ENCODE measurements around the gene RIPPLY3. TPM values are rescaled to one million over a fixed set of nuclear protein-coding genes. Genes with fewer than 3 reads are reported as not detected.

The RIPPLY3 gene
- total and polyA plus RNA-seq, 2 of the 13 experiments (the other 11 are each of a cell fraction or from before 2014, with no cell fraction given), result 0.09 to 2.9 TPM

GRCh38 chr21:36976228-36976861, 30.2 kb upstream of the RIPPLY3 start:
- Histone ChIP-seq H3K36me3 (replicated peaks in 1 of 2; ENCODE audit: control insufficient read depth in 1 of 2, insufficient read depth in 2 of 2, low read length in 2 of 2) (no peaks in the 10 kb centered on the region), H3K27ac (ENCODE audit: extremely low read length, insufficient read depth, low read length) (no peak overlapping the region), H3K27me3 (ENCODE audit: control insufficient read depth in 1 of 2, insufficient read depth in 2 of 2, low read length in 2 of 2) (no peaks in the 10 kb centered on the region), H2AFZ (ENCODE audit: low read length) (no peak overlapping the region), H3K79me2 (ENCODE audit: insufficient read depth, low read length) (no peaks in the 10 kb centered on the region), H3K4me2 (ENCODE audit: low read depth, low read length) (no peak overlapping the region), H3K4me1 (ENCODE audit: insufficient read depth, low read length) (peaks cover 22% of the 10 kb centered on the region), H3K9ac (ENCODE audit: insufficient read depth, low read depth, low read length) (no peak overlapping the region), H3K9me3 (ENCODE audit: low read length) (no peaks in the 10 kb centered on the region), H3K4me3 (replicated peaks in 1 of 3; ENCODE audit: insufficient read depth in 1 of 3, low read depth in 2 of 3, low read length in 3 of 3) (no peak overlapping the region), H4K20me1 (ENCODE audit: insufficient read depth, low read length) (no peaks in the 10 kb centered on the region)
- in situ Hi-C loops (cut with HindIII; ENCODE audit: extremely low pct_ligation_motif_present, low pct_unique_long_range_greater_than_20kb) (no loop called here), intact Hi-C loops (cut with micrococcal nuclease; ENCODE audit: unreplicated experiment) (loop anchor here (2.0 kb wide), 1 partner anchor 102 kb away; no protein-coding TSS in a partner anchor)
- WGBS (ENCODE audit: low lambda C conversion rate), result 77% methylated on average over 5 of the region's 5 CpGs
- TF ChIP-seq HNF1A (IDR thresholded peaks at IDR 0.05; ENCODE audit: low read depth) (no peak), HNF1A (CRISPR knock-in tag; IDR thresholded peaks at IDR 0.05; ENCODE audit: borderline replicate concordance) (no peak), ZNF816 (CRISPR knock-in tag; IDR thresholded peaks at IDR 0.05; ENCODE audit: borderline replicate concordance) (no peak)
- FAIRE-seq (no peak), DNase-seq (ENCODE audit: low spot score) (no peak), ATAC-seq (no peak)
- CTCF ChIA-PET (ENCODE audit: low intra/inter-chr PET ratio, low total read pairs), result interaction anchor here (0.9 to 2.7 kb wide), 5 partner anchors 14 to 111 kb away, joined by 3 to 46 read pairs (median 7); partner anchors contain the start of gene PIGP
- no TSS peak for BruUV-seq (replicated peaks)
- POLR2A ChIA-PET, result interaction anchor here (1.0 to 2.3 kb wide), 5 partner anchors 10 to 34 kb away, joined by 3 to 25 read pairs (median 11); partner anchors contain the start of gene HLCS

Measured in HepG2 (cell line).